RWPE1 (cell line): ENCODE results near the gene GJB5.

Source experiments
- CTCF ChIA-PET: fragments of 350-600 bp; sonication (Branson Sonifier 250); formaldehyde crosslinking; extraction: SDS; loops from one replicate; lab custom pipeline; 2021; lab: Yijun Ruan, JAX
- POLR2A ChIA-PET: fragments of 400-600 bp; formaldehyde crosslinking; extraction: SDS; loops from one replicate; lab custom pipeline; 2020; ENCODE audit warnings: antibody characterized with exemption; ENCODE audit not compliant: low non-redundant PET; lab: Yijun Ruan, JAX
- DNase-seq: peaks from one replicate; pipeline ENCODE4 v3.0.0; 2012; ENCODE audit warnings: low spot score
- H3K27ac ChIP-seq: fragments of 450-650 bp; 2 replicates; pipeline ENCODE4 v1.5.1; 2017
- CTCF ChIP-seq: fragments of 450-650 bp; conservative IDR thresholded peaks from 2 replicates; pipeline ENCODE4 v1.5.1; 2017; ENCODE audit warnings: low read depth, mild to moderate bottlenecking

The GJB5 gene

GRCh38 chr1:34758751-34759150 is 3.9 kb downstream of the GJB5 start:
- ChIA-PET CTCF (interaction anchor here (0.5 to 2.1 kb wide), 2 partner anchors 16 to 58 kb away, joined by 3 to 7 read pairs; no protein-coding TSS in a partner anchor), POLR2A (no interaction called here)
- TF ChIP-seq CTCF: no peak
- peak overlapping the region; percentile 99 for H3K27ac ChIP-seq
- DNase-seq: no peak

- no peak for TF ChIP-seq CTCF
- ChIA-PET POLR2A (interaction anchor here (1.1 kb wide), 1 partner anchor 22 kb away, joined by 3 read pairs; the partner anchor contains the start of gene GJB3), CTCF (interaction anchor here (0.5 to 2.1 kb wide), 3 partner anchors 17 to 881 kb away, joined by 3 to 7 read pairs (median 3); partner anchors contain the start of gene PSMB2)
- H3K27ac ChIP-seq: peak within 1 kb of the TSS; percentile 99
- peak; percentile 55 for DNase-seq
These were observed 4.9 kb downstream of the GJB5 start, which contains the start of gene GJB4 for GRCh38 chr1:34759503-34760357. Gene GJB4, plus strand, starts transcription at chr1:34759740. Its CDS starts 1,515 bp downstream, at chr1:34761255.

GRCh38 chr1:34761176-34761761 is 6.4 kb downstream of the GJB5 start:
- POLR2A ChIA-PET: no interaction called here
- no peak for DNase-seq
- no peak for TF ChIP-seq CTCF
- peak overlapping the region; percentile 89 for H3K27ac ChIP-seq
- CTCF ChIA-PET: no interaction called here

- no peak for TF ChIP-seq CTCF
- peak overlapping the region; percentile 89 for H3K27ac ChIP-seq
- ChIA-PET POLR2A (no interaction called here), CTCF (no interaction called here)
- DNase-seq: no peak
These were observed 7.0 kb downstream of the GJB5 start for GRCh38 chr1:34761776-34762307.

- peak overlapping the region; percentile 89 for H3K27ac ChIP-seq
- no peak for TF ChIP-seq CTCF
- peak; percentile 64 for DNase-seq
- POLR2A ChIA-PET: interaction anchor here (0.9 kb wide), 1 partner anchor 20 kb away, joined by 3 read pairs; no protein-coding TSS in a partner anchor
- CTCF ChIA-PET: interaction anchor here (0.6 to 0.8 kb wide), 2 partner anchors 24 to 613 kb away, joined by 3 read pairs; no protein-coding TSS in a partner anchor
These were observed 7.8 kb downstream of the GJB5 start for GRCh38 chr1:34762474-34763141.
